CD4-positive, alpha-beta T cell treated with Interleukin-4 for 4 hours (primary cell): Measurements from ENCODE around the gene SFT2D2.

Experiments
- DNase-seq: peaks from one replicate; pipeline ENCODE4 v3.0.0-alpha.2; 2020

SFT2D2 gene

DNA sequence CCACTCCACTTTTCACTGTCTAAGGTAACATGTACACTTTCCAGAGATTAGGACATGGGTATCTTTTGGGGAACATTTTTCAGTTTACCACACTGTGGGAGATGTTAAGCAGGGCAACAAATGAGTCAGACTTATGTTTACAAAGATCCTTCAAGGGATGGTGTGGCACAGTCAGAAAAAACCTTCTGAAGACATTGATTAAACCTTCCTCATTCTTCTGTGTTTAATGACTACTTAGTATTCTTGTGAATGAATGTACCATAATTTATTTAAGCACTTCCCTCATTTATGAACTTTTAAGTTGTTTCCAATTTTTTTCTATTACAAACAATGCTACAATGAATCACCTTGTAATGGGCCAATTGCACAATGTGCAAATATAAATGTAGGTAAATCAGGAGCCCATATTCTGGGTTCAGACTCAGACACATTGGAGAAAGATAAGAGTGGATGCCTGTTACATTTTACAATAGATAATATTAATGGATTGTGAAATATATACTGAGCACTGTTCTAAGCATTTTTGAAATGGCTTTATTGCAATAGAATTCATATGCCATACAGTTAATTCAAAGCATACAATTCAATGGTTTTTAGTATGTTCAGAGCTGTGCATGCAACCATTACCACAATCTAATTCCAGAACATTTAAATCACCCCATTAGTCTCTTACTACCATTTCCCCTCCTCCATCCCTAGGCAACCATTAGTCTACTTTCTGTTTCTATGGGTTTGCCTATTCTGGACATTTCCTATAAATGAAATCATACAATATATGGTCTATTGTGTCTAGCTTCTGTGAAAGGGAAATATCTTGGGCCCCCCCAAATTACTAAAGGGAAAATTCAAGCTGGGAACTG, 1.9 kb upstream of the SFT2D2 start:
- DNase-seq, result no peak

DNA sequence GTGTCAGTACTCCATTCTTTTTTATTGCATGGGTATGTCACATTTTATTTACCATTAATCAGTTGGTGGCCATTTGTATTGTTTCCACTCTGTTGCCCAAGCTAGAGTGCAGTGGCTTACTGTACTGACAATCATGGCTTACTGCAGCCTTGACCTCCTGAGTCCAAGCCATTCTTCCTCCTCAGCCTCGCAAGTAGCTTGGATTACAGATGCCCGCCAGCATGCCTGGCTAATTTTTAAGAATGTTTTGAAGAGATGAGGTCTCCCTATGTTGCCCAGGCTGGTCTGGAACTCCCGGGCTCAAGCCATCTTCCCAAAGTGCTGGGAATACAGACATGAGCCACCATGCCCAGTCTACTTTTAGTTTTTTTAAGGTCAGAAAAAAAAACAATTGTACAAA, 813 bp upstream of the SFT2D2 start:
- no peak for DNase-seq

DNA sequence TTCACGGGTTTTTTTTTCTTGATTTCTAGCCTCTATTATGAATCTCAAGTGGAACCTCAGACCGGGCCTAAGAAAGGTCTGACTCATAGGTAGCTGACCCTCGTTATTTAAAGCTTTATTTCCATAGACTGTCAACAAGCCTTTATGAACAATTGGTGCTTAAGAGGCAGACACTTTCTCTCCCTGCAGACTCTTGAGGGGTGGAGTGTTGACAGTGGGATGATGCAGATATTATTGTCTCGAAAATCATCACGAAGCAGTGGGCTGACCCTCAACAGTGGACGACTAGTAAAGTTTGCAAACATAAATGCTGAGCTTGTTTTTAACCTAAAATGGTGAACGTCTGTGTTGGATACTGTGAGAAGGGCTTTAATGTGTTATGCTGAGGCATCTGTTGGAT, 1.8 kb downstream of the SFT2D2 start:
- DNase-seq, result no peak

DNA sequence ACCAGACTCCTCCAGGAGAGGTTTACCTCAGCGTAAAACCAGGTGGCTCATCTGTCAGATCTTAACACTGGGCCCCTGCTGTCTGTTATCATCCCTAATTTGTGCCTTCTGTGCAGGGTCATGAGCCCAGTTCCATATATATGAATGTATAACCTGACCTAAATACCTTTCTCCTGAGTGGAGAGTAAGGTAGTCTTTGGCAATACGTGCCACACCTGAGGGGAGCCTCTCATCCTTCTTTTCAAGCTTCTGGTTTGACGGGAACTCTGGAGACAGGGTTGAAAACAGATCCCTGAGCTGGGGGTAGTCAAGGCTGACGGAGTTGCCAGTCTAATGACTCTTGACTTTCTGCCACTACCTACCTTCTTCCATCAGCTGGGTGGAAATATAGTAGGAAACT, 4.1 kb downstream of the SFT2D2 start:
- DNase-seq, result no peak

DNA sequence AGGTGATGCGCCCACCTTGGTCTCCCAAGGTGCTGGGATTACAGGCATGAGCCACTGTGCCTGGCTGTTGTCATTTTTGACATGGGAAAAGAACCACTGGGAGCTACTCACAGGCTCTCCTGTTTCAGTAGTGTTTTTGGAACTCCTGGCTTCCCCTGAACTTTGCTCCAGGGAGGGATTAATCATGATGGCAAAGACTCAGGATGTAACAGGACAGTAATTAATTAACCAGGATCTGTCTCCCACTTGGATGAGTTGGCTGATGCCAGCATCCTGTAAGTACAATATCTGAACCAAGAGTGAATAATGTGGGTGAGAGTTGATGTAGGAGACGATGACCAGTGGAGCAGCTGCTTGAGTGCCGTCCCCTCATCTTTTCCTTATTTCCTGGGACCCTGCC, 4.9 kb downstream of the SFT2D2 start:
- no peak for DNase-seq

DNA sequence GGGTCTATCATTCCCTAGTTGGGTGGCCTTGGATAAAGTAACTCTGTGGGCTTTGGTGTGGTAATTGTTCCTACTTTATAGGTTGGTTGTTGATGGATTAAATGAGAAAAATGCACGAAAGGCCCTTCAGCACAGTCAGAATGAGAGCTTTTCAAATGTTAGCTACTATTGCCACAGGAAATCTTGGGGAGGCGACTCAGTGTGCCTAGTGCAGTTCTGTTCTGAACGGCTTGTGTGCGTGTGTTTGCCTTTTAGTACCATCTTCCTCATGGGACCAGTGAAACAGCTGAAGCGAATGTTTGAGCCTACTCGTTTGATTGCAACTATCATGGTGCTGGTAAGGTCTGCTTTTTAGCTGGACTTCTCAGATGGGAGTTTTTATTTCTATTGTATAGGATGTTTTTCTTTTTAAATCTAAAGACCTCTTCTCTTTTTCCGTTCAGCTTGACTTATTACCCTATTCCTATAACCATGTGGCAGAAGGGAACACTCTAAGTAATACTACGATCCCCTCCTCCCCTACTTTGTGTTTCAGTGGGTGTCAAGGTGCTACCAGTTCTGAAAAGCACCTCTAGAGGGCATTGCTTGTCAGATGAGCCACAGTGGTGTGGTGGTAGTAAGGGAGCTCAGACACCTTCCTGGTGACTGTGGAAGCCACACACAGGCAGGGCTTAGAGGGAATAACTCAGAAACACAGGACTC, 9.2 kb downstream of the SFT2D2 start:
- peak; percentile 59 for DNase-seq

DNA sequence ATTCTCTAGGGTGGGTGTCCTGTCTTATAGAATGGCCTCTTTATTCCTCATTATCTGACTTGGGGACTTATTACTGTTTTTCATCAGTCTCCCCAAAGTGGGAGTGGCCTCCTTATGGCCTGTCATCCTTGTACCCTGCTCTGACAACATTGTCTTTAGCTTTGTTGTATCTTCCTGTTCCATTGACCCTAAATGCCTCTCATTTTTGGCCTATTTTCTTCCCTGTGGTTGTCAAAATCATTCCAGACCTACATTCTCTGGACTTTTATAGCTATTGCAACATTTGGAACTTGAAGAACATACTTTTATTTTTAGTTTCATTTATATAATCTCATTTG, 9.7 kb downstream of the SFT2D2 start:
- DNase-seq, result no peak

DNA sequence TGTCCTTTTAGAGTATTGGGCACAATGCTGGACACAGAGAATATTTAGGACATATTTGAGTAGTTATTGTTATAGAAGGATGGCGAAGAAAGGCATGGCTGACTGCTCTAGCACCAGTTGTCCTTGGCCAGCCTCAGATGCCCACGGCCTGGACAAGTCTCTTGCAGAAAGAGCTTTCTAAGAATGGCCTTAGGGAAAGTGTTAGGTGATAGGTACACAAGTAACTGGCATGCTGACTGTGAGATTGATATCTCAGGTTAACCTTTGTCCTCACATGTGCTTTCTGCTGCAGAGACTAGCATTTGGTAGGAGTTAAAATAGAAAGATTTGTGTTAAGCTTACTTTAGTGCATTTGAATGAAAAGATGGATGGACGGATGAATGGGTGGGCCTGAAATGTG, 10.1 kb downstream of the SFT2D2 start:
- DNase-seq, result no peak

DNA sequence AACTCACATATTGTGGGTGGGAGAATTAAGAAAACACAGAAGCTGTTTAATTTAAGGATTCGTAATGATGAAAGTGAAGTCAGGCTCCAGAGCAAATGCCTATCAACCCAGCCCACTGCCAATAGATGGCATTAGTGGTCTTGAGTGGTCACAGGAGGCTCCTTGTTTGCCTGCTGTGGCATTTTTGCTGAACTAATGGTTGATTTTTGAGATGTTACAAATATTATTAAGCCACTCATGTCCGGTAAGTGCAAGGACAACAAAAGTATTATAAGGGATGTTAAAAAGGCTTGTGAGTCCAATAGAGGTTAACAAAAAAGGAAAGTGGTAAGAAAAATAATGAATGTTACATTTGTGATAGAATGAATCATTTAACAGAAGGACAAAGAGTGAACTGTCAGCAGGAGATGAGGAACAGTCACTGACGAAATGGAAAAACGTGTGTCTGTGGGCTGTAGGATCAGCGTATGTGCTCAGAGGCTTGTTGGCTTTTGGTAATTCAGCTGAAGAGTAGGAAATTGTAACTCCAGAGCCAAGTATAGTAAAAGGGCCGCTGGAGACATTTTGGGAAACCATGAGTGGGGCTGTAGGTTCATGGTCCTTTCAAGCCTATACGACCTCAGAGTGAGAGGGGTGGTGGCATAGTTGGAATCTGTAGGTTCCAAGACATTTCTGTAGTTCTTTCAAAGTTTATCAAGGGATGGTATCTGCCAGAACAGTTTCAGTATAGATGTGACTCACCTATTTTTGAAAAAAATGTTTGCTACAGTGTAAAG, 11.2 kb downstream of the SFT2D2 start:
- no peak for DNase-seq

DNA sequence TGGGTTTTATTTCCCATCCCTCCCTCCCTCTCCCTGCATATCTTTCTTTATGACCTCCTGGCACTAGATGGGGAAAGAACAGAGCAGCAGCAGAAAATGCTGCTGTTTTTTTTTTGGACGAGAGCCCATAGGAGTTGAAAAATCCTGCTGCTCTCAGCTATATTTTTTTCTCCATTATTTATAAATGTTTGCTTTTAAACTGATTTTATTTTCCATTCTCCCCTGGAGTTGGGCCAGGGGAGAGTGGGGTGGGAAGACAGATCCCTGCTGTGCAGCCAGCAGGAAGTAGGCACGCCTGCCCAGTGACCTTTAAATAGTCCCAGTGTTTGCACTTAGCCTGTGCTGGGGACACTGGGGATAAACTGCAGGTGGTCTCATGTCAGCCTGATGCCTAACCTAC, 17.4 kb downstream of the SFT2D2 start:
- DNase-seq, result no peak

DNA sequence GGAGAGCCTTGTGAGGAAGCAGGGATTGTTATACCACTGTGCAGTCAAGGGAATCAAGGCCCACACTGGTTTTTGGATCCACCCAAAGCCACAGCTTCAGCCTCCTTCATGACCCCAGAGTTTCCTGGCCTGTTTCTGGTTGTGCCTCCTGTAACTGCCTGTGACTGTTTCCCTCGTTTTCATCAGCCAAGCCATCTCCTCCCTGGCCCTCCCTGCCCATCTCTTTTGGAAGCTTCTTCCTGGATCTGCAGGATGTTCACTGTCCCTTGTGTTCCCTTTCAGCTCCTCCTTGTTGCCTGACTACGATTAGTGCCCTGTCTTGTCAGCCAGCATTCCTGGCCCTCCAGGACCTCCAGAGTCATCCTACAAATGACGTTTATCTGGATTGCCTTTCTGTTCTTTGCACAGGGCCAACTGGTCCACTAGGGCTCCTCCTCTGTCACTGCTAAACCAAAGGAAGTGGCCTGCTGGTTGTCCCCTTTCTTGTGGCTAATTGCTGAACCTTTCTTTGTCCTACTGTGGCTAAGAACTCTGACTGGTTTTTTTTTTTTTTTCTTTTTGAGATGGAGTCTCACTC, 17.9 kb downstream of the SFT2D2 start:
- no peak for DNase-seq

DNA sequence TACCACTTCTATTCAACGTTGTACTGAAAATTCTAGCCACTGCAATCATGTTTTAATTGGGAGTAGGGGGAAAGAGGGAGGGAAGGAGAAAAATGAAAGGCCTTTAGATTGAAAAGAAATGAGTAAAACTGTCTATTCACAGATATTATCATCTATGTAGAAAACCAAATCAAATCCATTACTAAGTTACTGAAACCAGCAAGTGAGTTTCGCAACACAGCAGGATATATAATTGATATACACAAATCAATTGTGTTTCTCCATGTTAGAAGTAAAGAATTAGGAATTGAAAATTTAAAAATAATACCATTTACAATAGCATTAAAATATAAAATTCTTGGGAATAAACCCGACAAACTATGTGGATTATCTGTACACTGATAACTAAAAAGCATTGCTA, 19.2 kb downstream of the SFT2D2 start:
- no peak for DNase-seq

DNA sequence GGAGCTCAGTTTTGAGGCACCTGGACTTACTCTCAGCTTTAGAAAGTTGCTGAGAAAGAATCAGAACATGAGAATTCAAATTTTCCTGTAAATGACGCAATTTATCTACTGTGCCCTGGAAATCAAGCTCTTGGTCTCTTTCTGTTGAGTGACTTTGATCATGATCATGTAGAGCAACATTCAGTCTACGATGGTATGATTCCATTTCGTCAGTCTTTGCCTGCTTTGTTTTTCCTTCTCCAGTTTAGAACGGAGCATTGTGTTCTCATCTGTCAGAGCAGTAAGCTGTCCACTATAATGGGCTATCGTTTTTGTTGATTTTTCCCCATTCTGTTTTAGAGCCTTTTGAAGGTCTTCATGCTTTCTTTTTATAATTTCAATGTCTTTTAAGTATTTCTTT, 20.7 kb downstream of the SFT2D2 start:
- no peak for DNase-seq

DNA sequence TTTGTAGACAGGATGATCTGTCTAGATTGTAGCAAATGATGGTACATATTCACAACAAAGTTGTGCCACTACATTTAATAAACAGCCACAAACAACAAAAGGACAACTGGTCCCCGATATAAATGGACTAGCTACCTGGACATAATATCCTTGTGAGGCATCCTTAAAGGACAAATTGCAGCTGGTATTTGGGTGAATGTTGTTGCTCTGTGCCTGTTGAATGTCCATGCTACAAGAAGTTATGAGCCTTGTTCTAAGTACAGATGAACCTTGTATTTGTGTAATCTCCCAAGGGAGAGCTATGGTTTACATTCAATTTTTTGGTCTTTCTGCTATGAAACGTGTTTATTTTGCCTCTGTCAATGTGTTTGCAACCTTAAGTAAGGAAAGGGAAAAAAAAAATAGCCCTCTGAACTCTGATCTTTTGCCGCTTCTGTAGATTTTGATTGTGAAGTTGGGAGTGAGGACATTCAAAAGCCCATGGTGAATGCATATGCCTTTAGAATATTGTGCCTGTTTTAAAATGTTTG, 26.5 kb downstream of the SFT2D2 start:
- no peak for DNase-seq

DNA sequence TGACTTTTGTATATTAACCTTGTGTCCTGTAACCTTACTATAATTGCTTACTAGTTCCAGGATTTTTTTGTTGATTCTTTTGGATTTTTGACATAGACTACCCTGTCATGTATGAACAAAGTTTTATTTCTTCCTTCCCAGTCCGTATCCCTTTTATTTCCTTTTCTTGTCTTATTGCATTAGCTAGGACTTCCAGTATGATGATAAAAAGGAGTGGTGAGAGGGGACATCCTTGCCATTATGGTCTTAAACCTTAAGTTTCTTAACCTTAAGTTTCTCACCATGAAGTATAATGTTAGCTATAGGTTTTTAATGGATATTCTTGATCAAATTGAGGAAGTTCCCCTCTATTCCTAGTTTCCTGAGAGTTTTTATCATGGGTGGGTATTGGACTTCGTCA, 30.4 kb downstream of the SFT2D2 start:
- no peak for DNase-seq

DNA sequence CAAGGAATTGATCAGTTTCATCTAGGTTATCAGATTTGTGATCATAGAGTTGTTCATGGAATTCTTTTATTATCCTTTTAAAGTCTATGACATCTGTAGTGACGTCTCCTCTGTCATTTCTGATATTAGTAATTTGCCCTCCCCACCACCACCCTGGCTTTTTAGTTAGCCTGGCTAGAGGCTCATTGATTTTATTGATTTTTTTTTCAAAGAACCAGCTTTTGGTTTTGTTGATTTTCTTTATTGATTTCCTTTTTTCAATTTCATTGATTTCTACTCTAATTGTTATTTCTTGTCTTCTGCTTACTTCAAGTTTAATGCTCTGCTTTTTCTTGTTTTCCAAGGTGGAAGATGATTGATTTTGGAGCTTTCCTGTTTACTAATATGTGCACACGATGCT, 31.6 kb downstream of the SFT2D2 start:
- DNase-seq, result no peak

DNA sequence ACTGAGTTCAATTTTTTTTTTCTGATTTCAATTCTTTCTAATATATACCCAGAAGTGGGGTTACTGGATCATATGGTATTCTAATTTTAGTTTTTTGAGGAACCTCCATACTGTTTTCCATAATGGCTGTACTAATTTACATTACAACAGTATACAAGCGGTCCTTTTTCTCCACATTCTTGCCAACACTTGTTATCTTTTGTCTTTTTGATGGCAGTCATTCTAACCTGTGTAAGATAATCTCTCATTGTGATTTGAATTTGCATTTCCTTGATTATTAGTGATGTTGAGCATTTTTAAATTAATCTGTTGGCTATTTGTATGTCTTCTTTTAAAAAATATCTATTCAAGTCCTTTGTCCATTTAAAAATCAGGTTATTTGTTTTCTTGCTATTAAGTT, 33.8 kb downstream of the SFT2D2 start:
- no peak for DNase-seq

DNA sequence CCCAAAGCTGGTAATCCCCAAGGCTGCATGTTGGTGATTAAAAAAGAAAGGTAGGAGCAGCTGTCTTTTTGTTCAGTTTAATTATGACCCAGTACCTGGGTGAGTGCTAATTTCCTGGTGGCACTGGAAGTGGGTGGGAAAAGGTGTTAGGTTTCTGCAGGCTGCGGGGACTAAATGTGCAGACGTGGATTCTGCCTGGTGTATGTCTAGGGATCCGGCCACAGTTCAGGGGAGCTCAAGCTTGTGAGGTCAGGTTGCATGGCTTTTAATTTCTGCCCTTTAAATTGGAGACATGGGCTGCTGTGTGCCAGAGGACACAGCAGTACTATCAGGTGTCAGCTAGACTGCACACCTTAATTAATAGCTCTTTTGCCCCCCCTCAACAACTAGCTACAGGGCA, 34.6 kb downstream of the SFT2D2 start:
- DNase-seq, result no peak

DNA sequence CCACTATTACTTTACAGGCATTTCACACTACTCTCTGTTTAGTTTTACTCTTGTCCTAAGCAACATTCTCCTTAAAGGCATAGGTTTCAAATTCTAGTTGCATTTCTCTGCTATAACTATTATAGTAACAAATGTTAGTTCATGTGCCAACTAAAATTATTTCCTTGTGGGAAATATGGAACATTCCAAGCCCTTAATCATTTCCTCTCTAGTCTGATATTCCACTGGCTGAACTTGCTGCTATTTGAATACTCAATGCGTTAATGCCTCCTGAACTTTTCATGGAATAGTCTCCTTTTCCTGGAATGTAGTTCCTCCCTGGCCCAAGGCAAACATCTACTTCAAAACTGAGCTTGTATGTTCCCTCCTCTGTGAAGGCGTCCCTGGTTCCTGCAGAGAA, 35.6 kb downstream of the SFT2D2 start:
- DNase-seq, result no peak

DNA sequence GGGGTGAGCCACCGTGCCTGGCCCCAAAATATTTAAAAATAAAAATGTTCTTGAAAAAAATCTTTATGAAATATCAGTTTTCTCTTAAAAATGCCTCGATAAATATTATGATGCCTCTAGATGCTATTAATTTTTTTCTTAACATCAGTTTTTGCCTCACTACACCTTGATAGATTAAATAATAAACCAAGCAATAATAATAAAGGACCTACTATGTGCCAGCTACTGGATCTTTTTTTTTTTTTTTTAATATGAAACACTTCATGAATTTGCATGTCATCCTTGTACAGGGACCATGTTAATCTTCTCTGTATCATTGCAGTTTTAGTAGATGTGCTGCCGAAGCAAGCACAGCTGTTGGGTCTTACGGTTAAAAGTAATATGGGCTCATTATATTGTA, 37.3 kb downstream of the SFT2D2 start:
- DNase-seq, result no peak

DNA sequence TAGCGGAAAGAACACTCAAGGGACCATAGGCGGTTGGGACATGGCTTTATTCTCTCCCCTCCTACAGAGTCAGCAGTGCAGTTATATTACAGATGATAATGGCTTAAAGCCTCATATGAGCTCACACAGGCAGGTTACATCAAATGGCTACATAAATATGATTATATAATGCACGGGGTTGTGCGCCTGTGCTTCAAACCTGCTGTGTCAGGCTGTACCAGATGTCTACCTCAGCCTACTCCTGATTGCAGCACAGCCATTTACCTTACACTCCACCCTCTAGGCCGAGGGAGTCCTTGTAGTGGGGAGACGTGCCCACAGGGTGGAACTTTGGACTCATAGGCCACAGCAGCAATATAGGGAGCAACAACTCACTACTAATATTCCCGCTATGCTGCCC, 38.5 kb downstream of the SFT2D2 start:
- DNase-seq, result no peak

DNA sequence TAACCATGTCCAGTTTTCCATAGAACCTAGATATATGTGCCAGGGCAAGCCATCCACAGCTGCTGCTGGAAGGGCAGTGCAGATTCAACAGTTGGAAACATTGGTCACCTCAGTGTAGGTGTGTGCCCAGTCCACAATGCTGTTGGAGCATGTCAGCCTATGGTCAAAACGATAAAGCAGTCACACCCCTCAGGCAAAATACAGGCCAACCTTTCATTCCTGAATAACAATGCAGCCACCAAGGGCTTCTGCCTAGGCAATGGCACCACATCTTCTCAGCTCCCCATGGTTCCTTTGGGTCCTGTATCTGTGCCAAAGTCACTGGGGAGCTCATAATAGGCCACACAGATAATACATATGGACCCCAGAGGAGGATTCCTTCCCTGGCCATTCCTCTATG, 39.8 kb downstream of the SFT2D2 start:
- no peak for DNase-seq

DNA sequence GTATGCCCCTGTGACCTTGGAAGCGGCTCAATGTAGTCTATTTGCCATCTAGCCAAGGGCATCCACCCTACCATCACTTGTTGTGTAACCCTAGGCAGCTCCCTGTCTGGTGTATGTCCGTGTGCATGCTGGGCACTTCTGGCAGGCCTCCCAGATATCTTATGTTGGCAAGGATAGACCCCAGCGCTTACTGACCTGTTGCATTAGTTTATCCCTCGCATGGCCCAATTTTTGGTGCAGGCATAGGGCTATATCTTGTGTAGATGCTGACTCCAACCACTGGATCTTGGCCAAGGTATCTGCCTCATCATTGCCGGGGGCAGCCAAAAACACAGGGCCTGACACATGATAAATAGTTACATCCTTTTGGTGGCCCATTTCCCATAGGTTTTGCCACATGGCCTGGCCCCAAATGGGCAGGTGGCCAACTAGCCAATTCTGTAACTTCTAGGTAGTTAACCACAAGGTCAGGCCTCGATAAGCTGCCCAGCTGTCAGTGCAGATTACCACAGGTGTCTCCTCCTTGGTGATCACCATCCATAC, 40.9 kb downstream of the SFT2D2 start:
- DNase-seq, result no peak
